GM19351 (cell line): ENCODE data around the gene ACADVL.

Experiments
- ATAC-seq: cut with Tn5 transposase; IDR thresholded peaks from one replicate; pipeline ENCODE4 v1.9.1; 2021; ENCODE audit warnings: mild to moderate bottlenecking, moderate library complexity; ENCODE audit not compliant: unreplicated experiment

Gene ACADVL

GRCh38 chr17:7216242-7217112 is 3.3 kb upstream of the ACADVL start:
- no peak for ATAC-seq

- ATAC-seq = no peak
These were observed 2.4 kb upstream of the ACADVL start for GRCh38 chr17:7217113-7217987.

GRCh38 chr17:7218166-7218565 is 1.6 kb upstream of the ACADVL start:
- ATAC-seq = no peak

- no peak for ATAC-seq
These were observed 980 bp upstream of the ACADVL start for GRCh38 chr17:7218758-7219157.

GRCh38 chr17:7219229-7219811 is 418 bp upstream of the ACADVL start:
- ATAC-seq = no peak

- no peak for ATAC-seq
These were observed 997 bp downstream of the ACADVL start for GRCh38 chr17:7220593-7221277.

DNA sequence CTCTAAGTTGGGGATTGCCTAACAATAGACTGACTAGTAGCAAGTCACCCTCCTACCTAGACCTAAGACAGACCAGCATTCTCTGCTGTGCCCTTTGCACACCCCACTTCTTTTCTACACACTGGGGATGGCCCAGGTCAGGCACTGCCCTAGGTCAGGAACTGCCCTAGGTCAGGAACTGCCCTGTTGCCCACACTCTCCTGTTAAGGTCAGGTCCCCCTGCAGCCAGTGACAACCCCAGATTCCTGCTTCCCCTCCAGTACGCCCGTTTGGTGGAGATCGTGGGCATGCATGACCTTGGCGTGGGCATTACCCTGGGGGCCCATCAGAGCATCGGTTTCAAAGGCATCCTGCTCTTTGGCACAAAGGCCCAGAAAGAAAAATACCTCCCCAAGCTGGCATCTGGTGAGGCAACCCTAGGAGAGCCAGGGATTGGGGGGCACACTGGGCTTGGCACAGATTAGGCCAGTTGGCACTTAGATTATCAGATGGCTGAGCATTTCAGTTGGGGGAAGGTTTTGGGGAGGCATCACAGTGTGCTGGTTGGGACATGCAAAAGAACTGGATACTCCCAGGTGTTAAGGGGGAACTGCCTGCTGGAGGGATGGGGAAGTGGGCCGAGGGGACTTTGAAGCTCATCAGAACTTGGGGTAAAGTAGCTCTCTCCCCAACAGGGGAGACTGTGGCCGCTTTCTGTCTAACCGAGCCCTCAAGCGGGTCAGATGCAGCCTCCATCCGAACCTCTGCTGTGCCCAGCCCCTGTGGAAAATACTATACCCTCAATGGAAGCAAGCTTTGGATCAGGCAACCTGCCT is 1.7 kb downstream of the ACADVL start:
- no peak for ATAC-seq

DNA sequence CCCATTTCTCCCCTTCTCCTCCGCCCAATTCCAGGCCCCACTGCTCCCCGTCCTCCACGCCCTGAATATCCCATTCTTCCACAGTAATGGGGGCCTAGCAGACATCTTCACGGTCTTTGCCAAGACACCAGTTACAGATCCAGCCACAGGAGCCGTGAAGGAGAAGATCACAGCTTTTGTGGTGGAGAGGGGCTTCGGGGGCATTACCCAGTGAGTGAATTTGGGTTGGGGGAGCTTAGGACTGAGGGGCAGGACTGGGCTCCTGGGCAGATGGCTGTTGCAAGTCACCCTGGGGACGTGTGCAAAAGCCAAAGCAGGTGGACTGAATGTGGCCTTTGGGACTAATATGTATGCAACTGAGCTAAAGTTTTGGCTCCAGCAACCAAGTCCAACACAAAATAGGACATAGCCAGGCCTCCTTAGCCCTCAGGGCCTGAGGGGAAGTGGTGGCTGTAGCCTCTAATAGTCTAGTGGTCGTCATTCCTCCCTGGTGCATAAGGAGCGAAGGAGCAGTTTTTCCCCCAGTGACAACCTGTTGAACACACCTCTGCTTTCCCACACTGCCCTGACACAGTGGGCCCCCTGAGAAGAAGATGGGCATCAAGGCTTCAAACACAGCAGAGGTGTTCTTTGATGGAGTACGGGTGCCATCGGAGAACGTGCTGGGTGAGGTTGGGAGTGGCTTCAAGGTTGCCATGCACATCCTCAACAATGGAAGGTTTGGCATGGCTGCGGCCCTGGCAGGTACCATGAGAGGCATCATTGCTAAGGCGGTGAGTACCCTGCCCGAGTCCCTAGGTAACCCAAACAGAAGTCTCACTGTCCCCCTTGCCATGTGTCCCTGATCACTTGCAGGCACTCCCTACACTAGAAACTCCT is 2.6 kb downstream of the ACADVL start:
- no peak for ATAC-seq

DNA sequence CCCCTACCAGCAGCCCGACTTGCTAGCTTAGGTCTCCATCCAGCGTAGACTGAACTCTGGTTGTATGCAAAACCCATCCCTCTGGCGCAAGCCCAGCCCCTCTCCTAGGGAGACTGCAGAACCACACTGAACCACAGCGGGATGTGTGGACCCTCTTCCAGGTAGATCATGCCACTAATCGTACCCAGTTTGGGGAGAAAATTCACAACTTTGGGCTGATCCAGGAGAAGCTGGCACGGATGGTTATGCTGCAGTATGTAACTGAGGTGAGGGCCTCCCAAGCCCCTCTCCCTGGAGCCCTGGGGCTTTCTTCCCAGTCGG is 3.2 kb downstream of the ACADVL start:
- no peak for ATAC-seq

GRCh38 chr17:7223375-7223774 is 3.6 kb downstream of the ACADVL start:
- no peak for ATAC-seq

DNA sequence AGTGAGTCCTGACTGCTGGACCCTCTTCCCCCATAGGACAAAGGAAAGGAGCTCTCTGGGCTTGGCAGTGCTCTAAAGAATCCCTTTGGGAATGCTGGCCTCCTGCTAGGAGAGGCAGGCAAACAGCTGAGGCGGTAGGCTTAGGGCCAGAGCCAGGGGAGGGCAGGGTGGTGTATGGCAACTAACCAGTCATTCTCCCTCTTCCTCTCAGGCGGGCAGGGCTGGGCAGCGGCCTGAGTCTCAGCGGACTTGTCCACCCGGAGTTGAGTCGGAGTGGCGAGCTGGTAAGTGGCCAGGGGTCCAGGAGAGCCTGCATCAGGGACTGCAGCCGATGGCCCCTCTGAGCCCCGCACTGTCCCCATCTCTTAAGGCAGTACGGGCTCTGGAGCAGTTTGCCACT is 4.4 kb downstream of the ACADVL start:
- ATAC-seq = no peak

- no peak for ATAC-seq
These were observed 4.9 kb downstream of the ACADVL start for GRCh38 chr17:7224661-7225111.

- ATAC-seq = no peak
These were observed 6.1 kb downstream of the ACADVL start for GRCh38 chr17:7225711-7226331.

GRCh38 chr17:7226721-7227710 is 7.3 kb downstream of the ACADVL start:
- no peak for ATAC-seq

DNA sequence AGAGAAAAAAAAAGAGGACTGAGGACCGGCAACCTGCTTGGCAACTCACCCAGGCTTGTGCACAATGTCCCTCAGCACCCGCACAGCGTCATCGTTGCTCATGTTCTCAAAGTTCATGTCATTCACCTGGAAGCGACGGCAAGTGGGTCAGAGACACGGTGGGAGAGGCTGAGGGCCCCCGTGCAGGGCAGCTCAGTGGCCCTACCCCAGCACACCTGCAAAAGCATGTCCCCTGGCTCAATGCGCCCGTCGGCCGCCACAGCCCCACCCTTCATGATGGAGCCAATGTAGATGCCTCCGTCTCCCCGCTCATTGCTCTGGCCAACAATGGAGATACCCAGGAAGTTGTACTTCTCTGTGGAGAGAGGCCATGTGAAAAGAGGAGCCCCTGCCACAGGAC is 9.2 kb downstream of the ACADVL start:
- ATAC-seq = no peak

GRCh38 chr17:7229504-7229903 is 9.8 kb downstream of the ACADVL start:
- no peak for ATAC-seq

- no peak for ATAC-seq
These were observed 12.4 kb downstream of the ACADVL start for GRCh38 chr17:7232114-7232513.

DNA sequence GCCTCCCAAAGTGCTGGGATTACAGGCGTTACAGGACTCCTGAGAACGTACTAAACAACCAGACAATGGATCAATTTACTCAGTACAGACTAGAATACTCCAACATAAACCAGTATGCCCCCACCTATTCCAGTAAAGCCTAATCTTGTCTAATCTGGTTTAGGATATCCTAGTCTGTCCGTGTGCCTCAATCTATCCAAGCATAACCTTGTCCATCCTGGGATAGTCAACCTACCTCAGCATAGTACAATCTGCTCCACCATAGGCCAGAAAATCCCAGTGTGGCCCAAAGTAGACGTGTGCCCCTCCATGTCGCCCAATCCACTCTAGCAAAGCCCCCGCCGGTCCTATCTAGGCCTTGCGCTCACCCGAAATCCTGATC is 14.0 kb downstream of the ACADVL start:
- ATAC-seq = no peak
